ENCODE data around the gene STXBP6. TPM values are rescaled to one million over a fixed set of nuclear protein-coding genes. Genes with fewer than 3 reads are reported as not detected.

STXBP6 gene
- total RNA-seq, 1 donor from 2014 or later, result 27.1 TPM

GRCh38 chr14:24766434-24766833 lies 283.5 kb downstream of the STXBP6 start:
- Histone ChIP-seq H3K79me2 (ENCODE audit: insufficient read depth, low read length) (no peaks in the 10 kb centered on the region), H3K9ac (ENCODE audit: low read length) (no peak overlapping the region), H3K4me3 (ENCODE audit: insufficient read depth, low read depth, low read length) (no peak overlapping the region), H3K9me3 (ENCODE audit: insufficient read depth, low read depth, low read length) (peaks cover 4% of the 10 kb centered on the region), H3K27me3 (ENCODE audit: insufficient read depth, low read length) (no peaks in the 10 kb centered on the region), H2AFZ (ENCODE audit: low read depth, low read length) (no peak overlapping the region), H3K36me3 (ENCODE audit: insufficient read depth, low read length) (no peaks in the 10 kb centered on the region), H3K4me2 (ENCODE audit: low read length) (no peak overlapping the region), H4K20me1 (ENCODE audit: insufficient read depth, low read length) (no peaks in the 10 kb centered on the region), H3K27ac (ENCODE audit: low read depth, low read length) (no peak overlapping the region), H3K4me1 (ENCODE audit: insufficient read depth, low read length) (no peaks in the 10 kb centered on the region)
- FAIRE-seq, result no peak
- Mint-ChIP-seq H3K4me3 (ENCODE audit: unreplicated experiment) (no peak overlapping the region), H3K27ac (ENCODE audit: unreplicated experiment) (no peak overlapping the region), H3K27me3 (ENCODE audit: low read depth, unreplicated experiment) (peaks cover 4% of the 10 kb centered on the region), H3K36me3 (ENCODE audit: low read depth, unreplicated experiment) (no peaks in the 10 kb centered on the region), H3K9me3 (ENCODE audit: unreplicated experiment) (no peaks in the 10 kb centered on the region), H3K4me1 (ENCODE audit: low read depth, unreplicated experiment) (no peaks in the 10 kb centered on the region)
- TF ChIP-seq EZH2 (IDR thresholded peaks at IDR 0.05; ENCODE audit: insufficient read depth, low read length) (no peak), CTCF (IDR thresholded peaks at IDR 0.05; ENCODE audit: insufficient read depth, low read depth, low read length) (no peak)
- no peak for DNase-seq (ENCODE audit: low read depth)

- Histone ChIP-seq H3K36me3 (ENCODE audit: insufficient read depth, low read length) (no peaks in the 10 kb centered on the region), H3K9me3 (ENCODE audit: insufficient read depth, low read depth, low read length) (peaks cover 2% of the 10 kb centered on the region), H2AFZ (ENCODE audit: low read depth, low read length) (no peak overlapping the region), H3K4me3 (ENCODE audit: insufficient read depth, low read depth, low read length) (no peak overlapping the region), H3K27me3 (ENCODE audit: insufficient read depth, low read length) (no peaks in the 10 kb centered on the region), H4K20me1 (ENCODE audit: insufficient read depth, low read length) (no peaks in the 10 kb centered on the region), H3K27ac (ENCODE audit: low read depth, low read length) (no peak overlapping the region), H3K79me2 (ENCODE audit: insufficient read depth, low read length) (no peaks in the 10 kb centered on the region), H3K4me2 (ENCODE audit: low read length) (no peak overlapping the region), H3K9ac (ENCODE audit: low read length) (no peak overlapping the region), H3K4me1 (ENCODE audit: insufficient read depth, low read length) (no peaks in the 10 kb centered on the region)
- FAIRE-seq, result no peak
- no peaks in the 10 kb centered on the region for H3K4me1 Mint-ChIP-seq (ENCODE audit: low read depth, unreplicated experiment)
- no peak overlapping the region for H3K27ac Mint-ChIP-seq (ENCODE audit: unreplicated experiment)
- no peak overlapping the region for H3K4me3 Mint-ChIP-seq (ENCODE audit: unreplicated experiment)
- H3K9me3 Mint-ChIP-seq (ENCODE audit: unreplicated experiment), result no peaks in the 10 kb centered on the region
- TF ChIP-seq EZH2 (IDR thresholded peaks at IDR 0.05; ENCODE audit: insufficient read depth, low read length) (no peak), CTCF (IDR thresholded peaks at IDR 0.05; ENCODE audit: insufficient read depth, low read depth, low read length) (no peak)
- DNase-seq (ENCODE audit: low read depth), result no peak
- H3K36me3 Mint-ChIP-seq (ENCODE audit: low read depth, unreplicated experiment), result no peaks in the 10 kb centered on the region
- H3K27me3 Mint-ChIP-seq (ENCODE audit: low read depth, unreplicated experiment), result no peaks in the 10 kb centered on the region
Measured at GRCh38 chr14:24761141-24761540, 288.8 kb downstream of the STXBP6 start.

Measured in astrocyte (in vitro differentiated cells and primary cell).